Measurements from ENCODE around the gene CBLL1. TPM values are rescaled to one million over a fixed set of nuclear protein-coding genes. Genes with fewer than 3 reads are reported as not detected.

The CBLL1 gene
- total and polyA plus RNA-seq, 2 donors (not counting 1 experiment from before 2014, with no cell fraction given) = 22.1 to 57.2 TPM

- intact Hi-C loops (cut with micrococcal nuclease) = no loop called here
- H3K27ac Mint-ChIP-seq = no peak overlapping the region
- no peaks in the 10 kb centered on the region for H3K27me3 Mint-ChIP-seq
- Histone ChIP-seq H3K79me2 (ENCODE audit: control insufficient read depth, insufficient read depth, low read length) (no peaks in the 10 kb centered on the region), H3K36me3 (replicated peaks in 1 of 2; ENCODE audit: control extremely low read depth in 1 of 2, control insufficient read depth in 1 of 2, extremely low read depth in 1 of 2, insufficient read depth in 2 of 2, low read length in 1 of 2) (no peaks in the 10 kb centered on the region), H3K27ac (ENCODE audit: low read length in 2 of 2) (no peak overlapping the region), H2AFZ (ENCODE audit: insufficient read depth, low read depth, low read length, poor library complexity, severe bottlenecking) (no peak overlapping the region), H3K4me3 (ENCODE audit: control extremely low read depth in 1 of 5, extremely low read depth in 1 of 5, insufficient read depth in 1 of 5, low read depth in 2 of 5, low read length in 4 of 5) (no peak overlapping the region), H4K20me1 (ENCODE audit: control insufficient read depth, insufficient read depth, low read length, poor library complexity, severe bottlenecking) (no peaks in the 10 kb centered on the region), H3K9ac (ENCODE audit: low read length) (no peak overlapping the region), H3K4me2 (replicated peaks; ENCODE audit: low read depth, low read length, poor library complexity, severe bottlenecking) (no peak overlapping the region), H3K9me3 (ENCODE audit: control extremely low read depth in 1 of 3, control insufficient read depth in 2 of 3, insufficient read depth in 1 of 3, low read length in 2 of 3) (no peaks in the 10 kb centered on the region), H3K4me1 (ENCODE audit: control insufficient read depth in 2 of 2, insufficient read depth in 2 of 2, low read length in 2 of 2) (no peaks in the 10 kb centered on the region), H3K27me3 (replicated peaks in 1 of 4; ENCODE audit: control extremely low read depth in 1 of 4, control insufficient read depth in 3 of 4, insufficient read depth in 4 of 4, low read length in 3 of 4) (no peaks in the 10 kb centered on the region)
- ATAC-seq (ENCODE audit: low read depth) = no peak
- DNase-seq = no peak
- TF ChIP-seq CTCF (IDR thresholded peaks at IDR 0.05) (no peak), EZH2 (IDR thresholded peaks at IDR 0.05; ENCODE audit: borderline replicate concordance, insufficient read depth, low read depth, low read length, poor library complexity, severe bottlenecking) (no peak)
- ChIA-PET POLR2A (no interaction called here), CTCF (interaction anchor here (0.5 kb wide), 1 partner anchor 363 kb away, joined by 3 read pairs; no protein-coding TSS in a partner anchor)
- no peak overlapping the region for H3K4me3 Mint-ChIP-seq
- no peaks in the 10 kb centered on the region for H3K9me3 Mint-ChIP-seq (ENCODE audit: insufficient read depth)
- WGBS (ENCODE audit: insufficient coverage) = no CpG with 5 or more reads among the region's 1 CpG
- no peaks in the 10 kb centered on the region for H3K4me1 Mint-ChIP-seq
Observed at GRCh38 chr7:107768263-107768662, 24.3 kb downstream of the CBLL1 start.

GRCh38 chr7:107773027-107773426 is 29.1 kb downstream of the CBLL1 start:
- H3K79me2 ChIP-seq (ENCODE audit: control insufficient read depth, insufficient read depth, low read length) = no peaks in the 10 kb centered on the region
- no peaks in the 10 kb centered on the region for H4K20me1 ChIP-seq (ENCODE audit: control insufficient read depth, insufficient read depth, low read length, poor library complexity, severe bottlenecking)
- no peak overlapping the region for H2AFZ ChIP-seq (ENCODE audit: insufficient read depth, low read depth, low read length, poor library complexity, severe bottlenecking)
- DNase-seq (no peak), ATAC-seq (ENCODE audit: low read depth) (no peak)
- no peaks in the 10 kb centered on the region for H3K4me1 ChIP-seq (ENCODE audit: control insufficient read depth in 2 of 2, insufficient read depth in 2 of 2, low read length in 2 of 2)
- POLR2A ChIA-PET = no interaction called here
- H3K9me3 ChIP-seq (ENCODE audit: control extremely low read depth in 1 of 3, control insufficient read depth in 2 of 3, insufficient read depth in 1 of 3, low read length in 2 of 3) = no peaks in the 10 kb centered on the region
- no peaks in the 10 kb centered on the region for H3K4me1 Mint-ChIP-seq
- H3K27me3 Mint-ChIP-seq = no peaks in the 10 kb centered on the region
- WGBS (ENCODE audit: insufficient coverage) = no CpG with 5 or more reads among the region's 2 CpGs
- no peaks in the 10 kb centered on the region for H3K36me3 ChIP-seq (replicated peaks in 1 of 2; ENCODE audit: control extremely low read depth in 1 of 2, control insufficient read depth in 1 of 2, extremely low read depth in 1 of 2, insufficient read depth in 2 of 2, low read length in 1 of 2)
- H3K27me3 ChIP-seq (replicated peaks in 1 of 4; ENCODE audit: control extremely low read depth in 1 of 4, control insufficient read depth in 3 of 4, insufficient read depth in 4 of 4, low read length in 3 of 4) = no peaks in the 10 kb centered on the region
- no peak overlapping the region for H3K27ac Mint-ChIP-seq
- intact Hi-C loops (cut with micrococcal nuclease) = no loop called here
- no peak for TF ChIP-seq EZH2 (IDR thresholded peaks at IDR 0.05; ENCODE audit: borderline replicate concordance, insufficient read depth, low read depth, low read length, poor library complexity, severe bottlenecking)
- TF ChIP-seq CTCF (IDR thresholded peaks at IDR 0.05) = no peak
- no peaks in the 10 kb centered on the region for H3K9me3 Mint-ChIP-seq (ENCODE audit: insufficient read depth)
- H3K9ac ChIP-seq (ENCODE audit: low read length) = no peak overlapping the region
- no peak overlapping the region for H3K4me2 ChIP-seq (replicated peaks; ENCODE audit: low read depth, low read length, poor library complexity, severe bottlenecking)
- CTCF ChIA-PET = no interaction called here
- no peak overlapping the region for H3K27ac ChIP-seq (ENCODE audit: low read length in 2 of 2)
- H3K4me3 ChIP-seq (ENCODE audit: control extremely low read depth in 1 of 5, extremely low read depth in 1 of 5, insufficient read depth in 1 of 5, low read depth in 2 of 5, low read length in 4 of 5) = no peak overlapping the region
- H3K4me3 Mint-ChIP-seq = no peak overlapping the region

All from B cell (primary cell).